HG02571 (cell line): ENCODE measurements around the gene PGPEP1.
"Not testable (repeated sequence)": the region's sequence is repeated elsewhere in the genome, so short reads cannot be mapped to it uniquely, and the experiment has no call there.

ENCODE experiments used
- ATAC-seq: cut with Tn5 transposase; IDR thresholded peaks from one replicate; pipeline ENCODE4 v1.9.1; 2021; ENCODE audit warnings: mild to moderate bottlenecking, moderate library complexity; ENCODE audit not compliant: unreplicated experiment

Gene PGPEP1

GRCh38 chr19:18363787-18364186 is 23.4 kb downstream of the PGPEP1 start:
- no peak for ATAC-seq

- not testable (repeated sequence) for ATAC-seq
Measured at GRCh38 chr19:18364277-18364825, 24.0 kb downstream of the PGPEP1 start.

GRCh38 chr19:18364826-18365528 is 24.6 kb downstream of the PGPEP1 start:
- no peak for ATAC-seq

- no peak for ATAC-seq
Measured at GRCh38 chr19:18366021-18366435, 25.6 kb downstream of the PGPEP1 start.

GRCh38 chr19:18368504-18369222 is 28.3 kb downstream of the PGPEP1 start:
- no peak for ATAC-seq

- no peak for ATAC-seq
Measured at GRCh38 chr19:18373407-18373891, 33.1 kb downstream of the PGPEP1 start.

- ATAC-seq, result peak; percentile 80
Measured at GRCh38 chr19:18373892-18374629, 33.7 kb downstream of the PGPEP1 start.

GRCh38 chr19:18377026-18377425 is 36.6 kb downstream of the PGPEP1 start:
- no peak for ATAC-seq

- no peak for ATAC-seq
Measured at GRCh38 chr19:18379803-18380747, 39.7 kb downstream of the PGPEP1 start.

- ATAC-seq, result no peak
Measured at GRCh38 chr19:18380843-18381242, 40.4 kb downstream of the PGPEP1 start.

- ATAC-seq, result not testable (repeated sequence)
Measured at GRCh38 chr19:18383622-18384021, 43.2 kb downstream of the PGPEP1 start.

- no peak for ATAC-seq
Measured at GRCh38 chr19:18384775-18385174, 44.4 kb downstream of the PGPEP1 start.

GRCh38 chr19:18385359-18385674 is 44.9 kb downstream of the PGPEP1 start:
- no peak for ATAC-seq

- no peak for ATAC-seq
Measured at GRCh38 chr19:18385675-18386542, 45.5 kb downstream of the PGPEP1 start, which contains the start of gene GDF15. Gene GDF15 (plus strand): TSS chr19:18386158. CDS start chr19:18386190, 32 bp downstream.

- no peak for ATAC-seq
Measured at GRCh38 chr19:18386543-18387271, 46.3 kb downstream of the PGPEP1 start.

GRCh38 chr19:18388100-18388959 is 47.9 kb downstream of the PGPEP1 start:
- ATAC-seq, result no peak

GRCh38 chr19:18388960-18389725 is 48.7 kb downstream of the PGPEP1 start:
- ATAC-seq, result no peak
